Measurements from ENCODE around the gene ATP9A. TPM values are rescaled to one million over a fixed set of nuclear protein-coding genes. Genes with fewer than 3 reads are reported as not detected.
A peak's percentile ranks its signal among the peaks of the same experiment; 100 is the strongest.

Gene ATP9A
- polyA plus RNA-seq, 3 donors = 0.04 TPM; not detected in 2

DNA sequence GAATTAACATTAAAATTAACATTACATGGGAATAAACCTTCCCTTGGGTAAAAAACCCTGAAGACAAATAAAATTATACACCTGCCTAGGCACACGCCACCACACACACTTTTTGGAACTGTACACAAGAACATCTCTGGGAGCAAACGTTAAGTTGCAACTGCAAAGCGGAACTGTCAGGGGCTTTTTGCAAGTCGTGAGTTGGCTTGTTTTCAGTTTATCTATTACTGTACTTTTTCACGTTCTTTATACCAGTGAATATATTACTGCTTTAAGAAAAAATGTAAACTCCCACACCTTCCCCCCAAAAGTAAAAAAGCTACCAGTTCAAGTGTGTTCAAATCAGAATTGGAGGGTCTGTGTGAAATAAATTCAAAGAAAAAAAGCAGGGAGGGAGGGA, 160.1 kb downstream of the ATP9A start:
- Histone ChIP-seq H3K27ac (ENCODE audit: low read depth in 1 of 2, low read length in 2 of 2) (no peak overlapping the region), H3K27me3 (ENCODE audit: control insufficient read depth in 2 of 2, insufficient read depth in 2 of 2, low read length in 2 of 2) (no peaks in the 10 kb centered on the region), H3K36me3 (replicated peaks in 1 of 2; ENCODE audit: control insufficient read depth in 1 of 2, insufficient read depth in 2 of 2, low read length in 2 of 2) (no peaks in the 10 kb centered on the region), H3K9ac (ENCODE audit: insufficient read depth, low read length, poor library complexity, severe bottlenecking) (no peak overlapping the region), H2AFZ (ENCODE audit: insufficient read depth, low read depth, low read length, poor library complexity, severe bottlenecking) (no peak overlapping the region), H3K9me3 (replicated peaks in 1 of 2; ENCODE audit: control insufficient read depth in 1 of 2, insufficient read depth in 1 of 2, low read length in 2 of 2) (no peaks in the 10 kb centered on the region), H3K79me2 (ENCODE audit: insufficient read depth, low read length) (no peaks in the 10 kb centered on the region), H3K4me2 (replicated peaks; ENCODE audit: extremely low read depth, low read length, poor library complexity, severe bottlenecking) (no peak overlapping the region), H3K4me1 (ENCODE audit: control insufficient read depth in 1 of 2, insufficient read depth in 2 of 2, low read length in 2 of 2) (no peaks in the 10 kb centered on the region), H3K4me3 (replicated peaks in 1 of 3; ENCODE audit: low read depth in 2 of 3, low read length in 3 of 3) (no peak overlapping the region), H4K20me1 (ENCODE audit: insufficient read depth, low read length) (no peaks in the 10 kb centered on the region)
- DNase-seq = no peak
- 96% methylated on average over 3 of the region's 5 CpGs for WGBS (ENCODE audit: insufficient coverage)
- Mint-ChIP-seq H3K4me3 (no peak overlapping the region), H3K36me3 (no peaks in the 10 kb centered on the region), H3K27ac (no peak overlapping the region), H3K4me1 (no peaks in the 10 kb centered on the region), H3K9me3 (no peaks in the 10 kb centered on the region), H3K27me3 (ENCODE audit: low read depth in 3 of 3) (peaks cover 2 to 6% (median 4%) of the 10 kb centered on the region in 3 donors)
- TF ChIP-seq, protein P1, sequence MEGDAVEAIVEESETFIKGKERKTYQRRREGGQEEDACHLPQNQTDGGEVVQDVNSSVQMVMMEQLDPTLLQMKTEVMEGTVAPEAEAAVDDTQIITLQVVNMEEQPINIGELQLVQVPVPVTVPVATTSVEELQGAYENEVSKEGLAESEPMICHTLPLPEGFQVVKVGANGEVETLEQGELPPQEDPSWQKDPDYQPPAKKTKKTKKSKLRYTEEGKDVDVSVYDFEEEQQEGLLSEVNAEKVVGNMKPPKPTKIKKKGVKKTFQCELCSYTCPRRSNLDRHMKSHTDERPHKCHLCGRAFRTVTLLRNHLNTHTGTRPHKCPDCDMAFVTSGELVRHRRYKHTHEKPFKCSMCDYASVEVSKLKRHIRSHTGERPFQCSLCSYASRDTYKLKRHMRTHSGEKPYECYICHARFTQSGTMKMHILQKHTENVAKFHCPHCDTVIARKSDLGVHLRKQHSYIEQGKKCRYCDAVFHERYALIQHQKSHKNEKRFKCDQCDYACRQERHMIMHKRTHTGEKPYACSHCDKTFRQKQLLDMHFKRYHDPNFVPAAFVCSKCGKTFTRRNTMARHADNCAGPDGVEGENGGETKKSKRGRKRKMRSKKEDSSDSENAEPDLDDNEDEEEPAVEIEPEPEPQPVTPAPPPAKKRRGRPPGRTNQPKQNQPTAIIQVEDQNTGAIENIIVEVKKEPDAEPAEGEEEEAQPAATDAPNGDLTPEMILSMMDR (IDR thresholded peaks at IDR 0.05) = no peak
- intact Hi-C loops (cut with micrococcal nuclease) = no loop called here

DNA sequence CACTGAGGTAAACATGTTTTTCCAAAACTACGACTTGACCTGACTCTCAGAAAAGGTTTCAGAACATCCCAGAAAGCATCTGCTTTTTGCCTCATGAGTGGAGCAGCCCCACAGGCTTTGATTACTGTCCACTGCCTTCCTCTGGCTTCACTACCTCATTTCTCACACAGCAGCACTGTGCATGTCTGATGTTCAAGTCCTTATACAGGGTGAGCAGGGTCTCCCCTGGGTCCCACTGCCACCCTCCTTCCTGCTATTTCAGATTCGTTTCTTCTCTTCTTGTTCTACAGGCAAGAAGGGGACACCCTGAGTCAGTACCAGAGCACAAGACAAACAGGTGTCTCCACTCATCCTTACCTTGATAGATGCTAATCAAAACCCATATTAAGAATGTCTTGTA, 161.0 kb downstream of the ATP9A start:
- H3K9ac ChIP-seq (ENCODE audit: insufficient read depth, low read length, poor library complexity, severe bottlenecking) = no peak overlapping the region
- H3K27me3 ChIP-seq (ENCODE audit: control insufficient read depth in 2 of 2, insufficient read depth in 2 of 2, low read length in 2 of 2) = no peaks in the 10 kb centered on the region
- intact Hi-C loops (cut with micrococcal nuclease) = no loop called here
- no peak overlapping the region for H3K4me2 ChIP-seq (replicated peaks; ENCODE audit: extremely low read depth, low read length, poor library complexity, severe bottlenecking)
- no peaks in the 10 kb centered on the region for H3K4me1 ChIP-seq (ENCODE audit: control insufficient read depth in 1 of 2, insufficient read depth in 2 of 2, low read length in 2 of 2)
- H3K79me2 ChIP-seq (ENCODE audit: insufficient read depth, low read length) = no peaks in the 10 kb centered on the region
- WGBS (ENCODE audit: insufficient coverage) = 100% methylated on average over 1 of the region's 2 CpGs
- H3K27me3 Mint-ChIP-seq (ENCODE audit: low read depth in 3 of 3) = peaks cover 2 to 6% (median 4%) of the 10 kb centered on the region in 3 donors
- peak overlapping the region in 1 of 7 donors; percentile 54 for H3K27ac Mint-ChIP-seq
- H2AFZ ChIP-seq (ENCODE audit: insufficient read depth, low read depth, low read length, poor library complexity, severe bottlenecking) = no peak overlapping the region
- H4K20me1 ChIP-seq (ENCODE audit: insufficient read depth, low read length) = no peaks in the 10 kb centered on the region
- no peak overlapping the region for H3K27ac ChIP-seq (ENCODE audit: low read depth in 1 of 2, low read length in 2 of 2)
- no peak overlapping the region for H3K4me3 Mint-ChIP-seq
- no peak for DNase-seq
- H3K9me3 Mint-ChIP-seq = no peaks in the 10 kb centered on the region
- H3K9me3 ChIP-seq (replicated peaks in 1 of 2; ENCODE audit: control insufficient read depth in 1 of 2, insufficient read depth in 1 of 2, low read length in 2 of 2) = no peaks in the 10 kb centered on the region
- H3K4me3 ChIP-seq (replicated peaks in 1 of 3; ENCODE audit: low read depth in 2 of 3, low read length in 3 of 3) = no peak overlapping the region
- H3K4me1 Mint-ChIP-seq = no peaks in the 10 kb centered on the region
- no peaks in the 10 kb centered on the region for H3K36me3 Mint-ChIP-seq
- no peaks in the 10 kb centered on the region for H3K36me3 ChIP-seq (replicated peaks in 1 of 2; ENCODE audit: control insufficient read depth in 1 of 2, insufficient read depth in 2 of 2, low read length in 2 of 2)
- TF ChIP-seq, protein P1 (IDR thresholded peaks at IDR 0.05) = no peak
